Cardiac septum (tissue), 1 donor: ENCODE data around the gene PCDHGC5. TPM values are rescaled to one million over a fixed set of nuclear protein-coding genes. Genes with fewer than 3 reads are reported as not detected.

Experiments used
- DNase-seq: peaks from one replicate; pipeline ENCODE4 v3.0.0-alpha.2; 2020; ENCODE audit warnings: low spot score
- intact Hi-C: fragments of 100-400 bp; cut with DNase I; formaldehyde crosslinking; loops from one replicate; pipeline ENCODE4 v1.14.0; 2022
- total RNA-seq: library from RNA; stranded (reverse); fragmentation: NEBNext Ultra II Directional; extraction: Animal tissue kit (Norgen Biotek cat#: 25700); gene quantifications from one replicate; pipeline ENCODE4 v1.2.1, GENCODE V29; 2021
- donor health status: DM: no; HTN: no; CAD: no.

Gene PCDHGC5
- total RNA-seq, 1 donor from 2014 or later: 6.1 TPM

DNA sequence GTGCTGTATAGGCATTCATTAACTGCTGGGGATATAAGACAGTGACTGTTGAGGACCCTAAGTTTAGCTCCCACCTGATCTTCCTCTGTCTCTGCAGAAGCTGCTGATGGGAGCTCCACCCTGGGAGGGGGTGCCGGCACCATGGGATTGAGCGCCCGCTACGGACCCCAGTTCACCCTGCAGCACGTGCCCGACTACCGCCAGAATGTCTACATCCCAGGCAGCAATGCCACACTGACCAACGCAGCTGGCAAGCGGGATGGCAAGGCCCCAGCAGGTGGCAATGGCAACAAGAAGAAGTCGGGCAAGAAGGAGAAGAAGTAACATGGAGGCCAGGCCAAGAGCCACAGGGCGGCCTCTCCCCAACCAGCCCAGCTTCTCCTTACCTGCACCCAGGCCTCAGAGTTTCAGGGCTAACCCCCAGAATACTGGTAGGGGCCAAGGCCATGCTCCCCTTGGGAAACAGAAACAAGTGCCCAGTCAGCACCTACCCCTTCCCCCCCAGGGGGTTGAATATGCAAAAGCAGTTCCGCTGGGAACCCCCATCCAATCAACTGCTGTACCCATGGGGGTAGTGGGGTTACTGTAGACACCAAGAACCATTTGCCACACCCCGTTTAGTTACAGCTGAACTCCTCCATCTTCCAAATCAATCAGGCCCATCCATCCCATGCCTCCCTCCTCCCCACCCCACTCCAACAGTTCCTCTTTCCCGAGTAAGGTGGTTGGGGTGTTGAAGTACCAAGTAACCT, 22.1 kb downstream of the PCDHGC5 start:
- peak; percentile 63 for DNase-seq
- intact Hi-C loops: no loop called here

GRCh38 chr5:141511771-141512325, 23.0 kb downstream of the PCDHGC5 start:
- intact Hi-C loops: loop anchor here (2.0 kb wide), 1 partner anchor 35 kb away; no protein-coding TSS in a partner anchor
- no peak for DNase-seq

- peak; percentile 93 for DNase-seq
- intact Hi-C loops: loop anchor here (2.0 kb wide), 1 partner anchor 36 kb away; no protein-coding TSS in a partner anchor
Observed at GRCh38 chr5:141512390-141512910, 23.6 kb downstream of the PCDHGC5 start.

- intact Hi-C loops: loop anchor here (1.0 to 2.0 kb wide), 2 partner anchors 11 to 36 kb away; no protein-coding TSS in a partner anchor
- DNase-seq: peak; percentile 72
Observed at GRCh38 chr5:141512911-141513626, 24.2 kb downstream of the PCDHGC5 start.

GRCh38 chr5:141513627-141514329, 24.9 kb downstream of the PCDHGC5 start:
- DNase-seq: no peak
- intact Hi-C loops: loop anchor here (1.0 to 2.0 kb wide), 2 partner anchors 11 to 37 kb away; no protein-coding TSS in a partner anchor

GRCh38 chr5:141514330-141515133, 25.7 kb downstream of the PCDHGC5 start:
- intact Hi-C loops: no loop called here
- DNase-seq: no peak

- intact Hi-C loops: no loop called here
- DNase-seq: no peak
Observed at GRCh38 chr5:141515141-141515540, 26.3 kb downstream of the PCDHGC5 start.

- intact Hi-C loops: no loop called here
- DNase-seq: no peak
Observed at GRCh38 chr5:141515946-141516671, 27.2 kb downstream of the PCDHGC5 start.

GRCh38 chr5:141516672-141517025, 27.8 kb downstream of the PCDHGC5 start:
- no peak for DNase-seq
- intact Hi-C loops: no loop called here

- no peak for DNase-seq
- intact Hi-C loops: no loop called here
Observed at GRCh38 chr5:141517312-141517711, 28.4 kb downstream of the PCDHGC5 start.

- intact Hi-C loops: no loop called here
- no peak for DNase-seq
Observed at GRCh38 chr5:141517880-141518617, 29.2 kb downstream of the PCDHGC5 start.

- intact Hi-C loops: no loop called here
- DNase-seq: no peak
Observed at GRCh38 chr5:141518618-141519015, 29.7 kb downstream of the PCDHGC5 start.

GRCh38 chr5:141519605-141520565, 31.0 kb downstream of the PCDHGC5 start:
- intact Hi-C loops: loop anchor here (5.0 to 10.0 kb wide), 2 partner anchors 88 to 195 kb away; partner anchors contain the start of genes PCDHGA12 and TAF7
- no peak for DNase-seq

DNA sequence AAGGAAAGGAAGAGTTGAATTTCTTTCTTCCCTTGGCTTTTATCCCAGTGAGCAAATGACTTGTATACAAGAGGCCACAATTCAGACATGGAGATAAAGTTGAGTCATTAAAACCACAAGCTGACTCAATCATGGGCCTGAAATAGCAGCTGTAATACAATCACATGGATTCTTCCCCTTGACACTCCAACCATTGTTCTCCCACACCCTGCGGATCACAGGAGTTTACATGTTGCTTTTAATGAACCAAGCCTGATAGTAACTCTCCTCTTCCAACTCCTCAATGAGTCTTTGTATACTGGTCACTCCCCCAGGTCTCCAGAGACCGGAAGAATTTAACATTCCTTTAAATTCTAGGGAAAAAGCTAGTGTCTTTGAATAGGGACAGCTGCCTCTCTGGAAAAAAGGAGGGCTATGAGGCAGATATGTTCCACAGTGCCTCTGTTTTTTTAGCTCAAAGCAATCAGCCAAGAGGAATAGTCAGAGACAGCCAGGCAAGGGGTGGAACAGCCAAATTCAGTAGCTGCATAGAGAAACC, 32.4 kb downstream of the PCDHGC5 start:
- DNase-seq: no peak
- intact Hi-C loops: loop anchor here (5.0 to 10.0 kb wide), 2 partner anchors 89 to 197 kb away; partner anchors contain the start of genes PCDHGA12 and TAF7

DNA sequence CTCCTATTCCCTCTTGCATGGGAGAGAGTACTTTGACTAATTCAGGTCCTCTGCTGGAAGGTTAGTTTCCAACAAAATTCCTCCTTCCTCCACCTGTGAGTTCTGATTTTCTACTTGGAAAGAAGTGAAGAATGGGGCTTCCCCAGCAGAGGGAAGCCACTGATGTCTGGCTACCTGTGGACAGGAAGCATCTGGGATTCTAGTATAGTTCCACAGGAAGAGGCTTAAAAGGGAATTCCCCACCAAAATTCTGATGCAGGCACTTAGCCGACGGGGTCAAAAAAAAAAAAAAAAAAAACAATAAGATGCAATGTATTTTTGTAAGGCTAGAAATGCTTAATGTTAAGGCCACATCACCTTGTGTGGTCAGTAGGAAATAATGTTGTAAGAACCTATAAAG, 33.4 kb downstream of the PCDHGC5 start:
- DNase-seq: no peak
- intact Hi-C loops: loop anchor here (5.0 to 10.0 kb wide), 2 partner anchors 90 to 198 kb away; partner anchors contain the start of genes PCDHGA12 and TAF7

- no peak for DNase-seq
- intact Hi-C loops: loop anchor here (1.0 to 10.0 kb wide), 6 partner anchors 11 to 199 kb away; partner anchors contain the start of genes PCDHGA12, PCDHGB7 and TAF7
Observed at GRCh38 chr5:141523991-141524390, 35.1 kb downstream of the PCDHGC5 start.
